ENCODE data around the gene FBXO10.

DNA sequence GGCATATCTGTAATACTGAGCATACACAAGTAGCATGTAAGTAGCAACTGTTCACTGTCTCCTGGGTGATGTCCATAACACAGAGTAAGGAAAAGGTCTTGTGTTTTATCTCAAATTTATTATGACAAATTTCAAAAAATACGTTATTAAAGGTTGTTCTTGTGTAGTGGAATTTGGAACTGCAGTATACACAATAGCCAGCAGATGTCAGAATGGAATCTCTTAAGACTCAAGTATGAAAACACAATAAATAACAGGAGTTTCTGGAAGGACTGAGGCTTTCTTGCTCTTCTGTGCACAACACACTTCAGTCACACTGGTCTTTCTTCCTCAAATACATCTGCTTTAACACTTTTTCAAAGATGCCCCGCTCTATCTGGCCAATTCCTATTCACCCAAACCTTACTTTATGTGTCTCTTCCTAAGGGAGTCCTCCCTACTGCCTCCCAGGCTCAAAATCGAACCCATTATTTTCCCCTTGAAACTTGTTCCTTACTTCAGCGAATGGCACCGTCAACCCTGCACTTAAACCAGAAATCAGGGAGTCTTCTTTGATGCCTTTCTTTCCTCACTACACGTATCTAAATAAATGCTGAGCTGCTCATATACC is 6.5 kb upstream of the FBXO10 start:
- TF ChIP-seq CTCF (IDR thresholded peaks at IDR 0.05): peak; percentile 50 to 68 (median 60)
- no peak for TF ChIP-seq POLR2A (IDR thresholded peaks at IDR 0.05)

All from testis (tissue), 2 donors.